PC-3 (cell line): ENCODE results near the gene NFKB2. TPM values are rescaled to one million over a fixed set of nuclear protein-coding genes. Genes with fewer than 3 reads are reported as not detected.

ENCODE experiments used
- ATAC-seq: fragments of 200-7000 bp; cut with Tn5 transposase; 2 replicates; pipeline ENCODE4 v1.9.1; 2020; ENCODE audit warnings: mild to moderate bottlenecking, moderate library complexity
- BruUV-seq: library from RNA; stranded (reverse); fragments of 400-500 nt; replicated peaks from 2 replicates; lab custom pipeline; 2021; lab: Mats Ljungman, UMichigan
- CTCF ChIA-PET: fragments of 300-600 bp; sonication (Branson Sonifier 250); formaldehyde crosslinking; loops from one replicate; lab custom pipeline; 2022; ENCODE audit warnings: antibody characterized with exemption; lab: Charles Lee
- POLR2A ChIA-PET: fragments of 300-600 bp; sonication (Branson Sonifier 250); formaldehyde crosslinking; loops from one replicate; lab custom pipeline; 2022; ENCODE audit warnings: antibody characterized with exemption; ENCODE audit not compliant: unreplicated experiment; lab: Charles Lee
- DNase-seq: peaks from one replicate; pipeline ENCODE4 v3.0.0-alpha.2; 2015
- H2AFZ ChIP-seq: fragments of 300-600 bp; sonication (generic); 2 replicates; pipeline ENCODE4 v1.6.0; 2016; ENCODE audit warnings: antibody characterized with exemption, low read length
- H3F3A ChIP-seq: fragments of 300-600 bp; sonication (generic); one replicate; pipeline ENCODE4 v1.6.0; 2017; ENCODE audit warnings: antibody characterized with exemption, low read length, control low read depth, mild to moderate bottlenecking; ENCODE audit not compliant: unreplicated experiment
- H3K27ac ChIP-seq: fragments of 300-600 bp; sonication (generic); 2 replicates; pipeline ENCODE4 v1.5.1; 2016; ENCODE audit warnings: mild to moderate bottlenecking, low read length
- H3K27me3 ChIP-seq: fragments of 300-600 bp; sonication (generic); 2 replicates; pipeline ENCODE4 v1.6.1; 2016; ENCODE audit warnings: low read length, mixed read lengths
- H3K36me3 ChIP-seq: fragments of 300-600 bp; sonication (generic); 2 replicates; pipeline ENCODE4 v1.6.1; 2016; ENCODE audit warnings: low read depth, mixed run types, low read length, mixed read lengths
- H3K4me1 ChIP-seq: fragments of 300-600 bp; sonication (generic); 2 replicates; pipeline ENCODE4 v1.5.1; 2016; ENCODE audit warnings: low read length; ENCODE audit not compliant: insufficient read depth
- H3K4me2 ChIP-seq: fragments of 300-600 bp; sonication (generic); 2 replicates; pipeline ENCODE4 v1.6.0; 2016; ENCODE audit warnings: low read length
- H3K4me3 ChIP-seq: fragments of 300-600 bp; sonication (generic); 2 replicates; pipeline ENCODE4 v1.5.1; 2016; ENCODE audit warnings: mild to moderate bottlenecking, low read length, mixed read lengths
- H3K79me2 ChIP-seq: fragments of 300-600 bp; sonication (generic); 2 replicates; pipeline ENCODE4 v1.6.1; 2017; ENCODE audit warnings: low read length, mixed read lengths
- H3K9ac ChIP-seq: fragments of 300-600 bp; sonication (generic); 2 replicates; pipeline ENCODE4 v1.6.0; 2016; ENCODE audit warnings: mild to moderate bottlenecking, low read length
- H3K9me2 ChIP-seq: fragments of 300-600 bp; sonication (generic); replicated peaks from 2 replicates; pipeline ENCODE4 v1.6.1; 2016; ENCODE audit warnings: mixed run types, low read length, mixed read lengths
- H3K9me3 ChIP-seq: fragments of 300-600 bp; sonication (generic); 2 replicates; pipeline ENCODE4 v1.6.1; 2016; ENCODE audit warnings: low read length, mixed read lengths
- H4K20me1 ChIP-seq: fragments of 300-600 bp; sonication (generic); 2 replicates; pipeline ENCODE4 v1.6.1; 2016; ENCODE audit warnings: low read length, mixed read lengths
- EZH2 ChIP-seq: fragments of 300-600 bp; sonication (generic); IDR thresholded peaks from one replicate; pipeline ENCODE4 v1.6.1; 2017; ENCODE audit warnings: antibody characterized with exemption, mild to moderate bottlenecking, low read length; ENCODE audit not compliant: unreplicated experiment
- EZH2phosphoT487 ChIP-seq: fragments of 300-600 bp; sonication (generic); IDR thresholded peaks from 2 replicates; pipeline ENCODE4 v1.6.1; 2018; ENCODE audit warnings: mild to moderate bottlenecking, antibody characterized with exemption, low read length, borderline replicate concordance
- intact Hi-C: fragments of 100-400 bp; cut with micrococcal nuclease; formaldehyde crosslinking; loops from 2 replicates; pipeline ENCODE4 v1.9.0; 2023
- total RNA-seq: library from RNA; depleted of rRNA; stranded (reverse); fragments of >200 nt; gene quantifications from 2 replicates; pipeline ENCODE4 v1.2.3, GENCODE V29; 2014
- TF ChIP-seq, protein P1 (sequence below): fragments of 300-600 bp; sonication (generic); conservative IDR thresholded peaks from 2 replicates; pipeline ENCODE4 v1.5.1; 2017; ENCODE audit warnings: antibody characterized with exemption, low read depth, mild to moderate bottlenecking, low read length

The NFKB2 gene
- total RNA-seq, 1 experiment from 2014 or later = 45.0 TPM

DNA sequence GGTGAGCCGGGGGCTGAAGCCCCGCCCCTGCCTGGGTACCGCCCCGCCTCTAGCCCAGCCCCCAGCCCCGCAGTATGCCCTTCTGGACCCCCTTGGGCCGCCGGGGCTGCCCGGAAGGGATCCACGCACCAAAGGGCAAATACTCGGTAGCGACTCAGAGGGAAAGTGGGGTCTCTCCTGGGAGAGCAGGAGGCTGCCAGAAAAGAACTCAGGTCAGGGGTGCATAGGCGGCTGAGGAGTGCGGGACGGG is 25.9 kb downstream of the NFKB2 start:
- Histone ChIP-seq H4K20me1 (no peaks in the 10 kb centered on the region), H3K79me2 (peaks cover 11% of the 10 kb centered on the region; the same call in 1 of the 2 replicates), H3K9me2 (no peaks in the 10 kb centered on the region), H2AFZ (peak overlapping the region; percentile 89), H3K4me2 (peak overlapping the region; percentile 92), H3K27ac (peak overlapping the region; percentile 53), H3K27me3 (no peaks in the 10 kb centered on the region), H3K36me3 (0 out of 2 replicates have a peak, but pooled peaks cover 4% of the 10 kb centered on the region), H3K9me3 (no peaks in the 10 kb centered on the region), H3K4me3 (peak overlapping the region; percentile 88), H3F3A (no peaks in the 10 kb centered on the region), H3K9ac (peak overlapping the region; percentile 77), H3K4me1 (peaks cover 20% of the 10 kb centered on the region)
- DNase-seq = no peak
- no TSS peak for BruUV-seq
- ChIA-PET CTCF (interaction anchor here (1.1 kb wide), 1 partner anchor 38 kb away, joined by 5 read pairs; no protein-coding TSS in a partner anchor), POLR2A (no interaction called here)
- TF ChIP-seq EZH2phosphoT487 = no peak
- no peak for ATAC-seq
- intact Hi-C loops = no loop called here

DNA sequence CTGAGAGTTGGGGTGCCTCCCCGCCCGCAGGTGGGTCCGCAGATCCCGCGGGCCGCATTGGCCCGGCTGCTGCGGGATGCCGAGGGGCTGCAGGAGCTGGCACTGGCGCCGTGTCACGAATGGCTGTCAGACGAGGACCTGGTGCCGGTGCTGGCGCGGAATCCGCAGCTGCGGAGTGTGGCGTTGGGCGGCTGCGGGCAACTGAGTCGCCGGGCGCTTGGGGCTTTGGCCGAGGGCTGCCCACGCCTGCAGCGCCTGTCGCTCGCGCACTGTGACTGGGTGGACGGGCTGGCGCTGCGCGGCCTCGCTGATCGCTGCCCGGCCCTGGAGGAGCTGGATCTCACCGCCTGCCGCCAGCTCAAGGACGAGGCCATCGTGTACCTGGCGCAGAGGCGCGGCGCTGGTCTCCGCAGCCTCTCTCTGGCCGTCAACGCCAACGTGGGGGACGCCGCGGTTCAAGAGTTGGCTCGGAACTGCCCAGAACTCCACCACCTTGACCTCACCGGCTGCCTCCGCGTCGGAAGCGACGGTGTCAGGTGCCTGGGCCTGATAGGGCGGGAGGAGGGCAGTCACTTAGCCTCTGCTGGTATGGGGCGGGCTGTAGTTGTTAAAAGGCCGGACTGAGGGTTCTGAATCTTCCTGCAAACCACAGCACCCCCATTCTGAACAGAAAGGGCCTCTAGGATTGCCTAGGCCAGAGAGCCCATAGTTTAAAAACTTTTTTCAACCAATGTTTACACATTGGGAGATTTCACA is 26.4 kb downstream of the NFKB2 start:
- Histone ChIP-seq H3K27me3 (no peaks in the 10 kb centered on the region), H3K9me2 (no peaks in the 10 kb centered on the region), H3K27ac (peak overlapping the region; percentile 53), H3K79me2 (peaks cover 11% of the 10 kb centered on the region; the same call in 1 of the 2 replicates), H3K9ac (peak overlapping the region; percentile 77), H2AFZ (peak overlapping the region; percentile 89), H3K36me3 (0 out of 2 replicates have a peak, but pooled peaks cover 4% of the 10 kb centered on the region), H3K9me3 (no peaks in the 10 kb centered on the region), H3K4me1 (peaks cover 20% of the 10 kb centered on the region), H3K4me2 (peak overlapping the region; percentile 92), H4K20me1 (no peaks in the 10 kb centered on the region), H3F3A (no peaks in the 10 kb centered on the region), H3K4me3 (peak overlapping the region; percentile 88)
- POLR2A ChIA-PET = no interaction called here
- peak; percentile 27 for ATAC-seq
- intact Hi-C loops = no loop called here
- no TSS peak for BruUV-seq
- CTCF ChIA-PET = interaction anchor here (1.1 kb wide), 2 partner anchors 38 to 162 kb away, joined by 3 to 5 read pairs; no protein-coding TSS in a partner anchor
- peak; percentile 34 for DNase-seq
- TF ChIP-seq EZH2phosphoT487 (no peak), EZH2 (no peak)
- TF ChIP-seq, protein P1, sequence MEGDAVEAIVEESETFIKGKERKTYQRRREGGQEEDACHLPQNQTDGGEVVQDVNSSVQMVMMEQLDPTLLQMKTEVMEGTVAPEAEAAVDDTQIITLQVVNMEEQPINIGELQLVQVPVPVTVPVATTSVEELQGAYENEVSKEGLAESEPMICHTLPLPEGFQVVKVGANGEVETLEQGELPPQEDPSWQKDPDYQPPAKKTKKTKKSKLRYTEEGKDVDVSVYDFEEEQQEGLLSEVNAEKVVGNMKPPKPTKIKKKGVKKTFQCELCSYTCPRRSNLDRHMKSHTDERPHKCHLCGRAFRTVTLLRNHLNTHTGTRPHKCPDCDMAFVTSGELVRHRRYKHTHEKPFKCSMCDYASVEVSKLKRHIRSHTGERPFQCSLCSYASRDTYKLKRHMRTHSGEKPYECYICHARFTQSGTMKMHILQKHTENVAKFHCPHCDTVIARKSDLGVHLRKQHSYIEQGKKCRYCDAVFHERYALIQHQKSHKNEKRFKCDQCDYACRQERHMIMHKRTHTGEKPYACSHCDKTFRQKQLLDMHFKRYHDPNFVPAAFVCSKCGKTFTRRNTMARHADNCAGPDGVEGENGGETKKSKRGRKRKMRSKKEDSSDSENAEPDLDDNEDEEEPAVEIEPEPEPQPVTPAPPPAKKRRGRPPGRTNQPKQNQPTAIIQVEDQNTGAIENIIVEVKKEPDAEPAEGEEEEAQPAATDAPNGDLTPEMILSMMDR = no peak

DNA sequence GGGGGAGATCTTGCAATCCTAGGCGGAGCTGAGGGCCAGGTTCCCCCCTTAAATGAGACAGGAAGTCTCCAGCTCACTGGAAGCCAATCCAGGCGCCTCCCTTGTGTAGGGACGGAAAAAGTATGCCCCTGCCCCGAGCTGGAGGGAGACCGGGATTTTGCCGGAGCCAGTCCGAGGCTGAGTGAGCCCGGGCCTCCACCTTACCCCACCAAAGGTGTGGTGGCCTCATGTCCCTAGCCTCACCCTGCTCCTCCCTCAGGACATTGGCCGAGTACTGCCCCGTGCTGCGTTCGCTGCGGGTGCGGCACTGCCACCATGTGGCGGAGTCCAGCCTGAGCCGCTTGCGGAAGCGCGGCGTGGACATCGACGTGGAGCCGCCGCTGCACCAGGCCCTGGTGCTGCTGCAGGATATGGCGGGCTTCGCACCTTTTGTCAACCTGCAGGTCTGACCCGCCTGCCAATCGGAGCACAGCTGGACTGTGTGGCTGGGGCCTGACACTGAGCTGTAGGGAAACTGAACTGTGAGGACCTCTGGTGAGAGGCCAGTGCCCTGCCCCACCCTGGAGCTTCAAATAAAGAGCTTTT is 27.1 kb downstream of the NFKB2 start:
- no TSS peak for BruUV-seq
- Histone ChIP-seq H3K9me2 (no peaks in the 10 kb centered on the region), H4K20me1 (no peaks in the 10 kb centered on the region), H3F3A (no peaks in the 10 kb centered on the region), H3K4me3 (peak overlapping the region; percentile 88), H2AFZ (peak overlapping the region; percentile 89), H3K36me3 (0 out of 2 replicates have a peak, but pooled peaks cover 4% of the 10 kb centered on the region), H3K27me3 (no peaks in the 10 kb centered on the region), H3K4me1 (peaks cover 20% of the 10 kb centered on the region), H3K4me2 (peak overlapping the region; percentile 92), H3K9me3 (no peaks in the 10 kb centered on the region), H3K79me2 (peaks cover 11% of the 10 kb centered on the region; the same call in 1 of the 2 replicates), H3K27ac (peak overlapping the region; percentile 53), H3K9ac (peak overlapping the region; percentile 77)
- ATAC-seq = peak; percentile 63
- ChIA-PET POLR2A (no interaction called here), CTCF (interaction anchor here (0.6 to 1.1 kb wide), 4 partner anchors 39 to 1029 kb away, joined by 3 to 5 read pairs (median 4); no protein-coding TSS in a partner anchor)
- no peak for TF ChIP-seq EZH2
- TF ChIP-seq, protein P1 = peak; percentile 77
- intact Hi-C loops = no loop called here
- DNase-seq = peak; percentile 80
